Loucy (cell line): Measurements from ENCODE around the gene CACNA1B.

Experiments
- H2AFZ ChIP-seq: fragments of 200-600 bp; sonication (generic); 2 replicates; pipeline ENCODE4 v1.6.0; 2016; ENCODE audit warnings: antibody characterized with exemption, mild to moderate bottlenecking, low read length, moderate library complexity
- H3F3A ChIP-seq: fragments of 200-600 bp; 2 replicates; pipeline ENCODE4 v1.6.0; 2016; ENCODE audit warnings: antibody characterized with exemption, low read depth, mild to moderate bottlenecking
- H3K27me3 ChIP-seq: fragments of 200-600 bp; sonication (generic); 2 replicates; pipeline ENCODE4 v1.6.1; 2014; ENCODE audit warnings: low read length, mild to moderate bottlenecking; ENCODE audit not compliant: insufficient read depth, poor library complexity, severe bottlenecking
- H3K36me3 ChIP-seq: fragments of 200-600 bp; sonication (generic); 2 replicates; pipeline ENCODE4 v1.6.1; 2016; ENCODE audit warnings: low read length; ENCODE audit not compliant: insufficient read depth
- H3K4me1 ChIP-seq: fragments of 200-600 bp; sonication (generic); 2 replicates; pipeline ENCODE4 v1.5.1; 2014; ENCODE audit warnings: low read length, mild to moderate bottlenecking; ENCODE audit not compliant: insufficient read depth, poor library complexity, severe bottlenecking
- H3K4me2 ChIP-seq: fragments of 200-600 bp; sonication (generic); 2 replicates; pipeline ENCODE4 v1.6.0; 2014; ENCODE audit warnings: antibody characterized with exemption, low read length, low read depth, mild to moderate bottlenecking; ENCODE audit not compliant: poor library complexity, severe bottlenecking
- H3K4me3 ChIP-seq: fragments of 200-600 bp; sonication (generic); 2 replicates; pipeline ENCODE4 v1.5.1; 2014; ENCODE audit warnings: low read length, mild to moderate bottlenecking, mixed read lengths; ENCODE audit not compliant: poor library complexity, severe bottlenecking
- H3K79me2 ChIP-seq: fragments of 200-600 bp; sonication (generic); 2 replicates; pipeline ENCODE4 v1.6.1; 2014; ENCODE audit warnings: low read length; ENCODE audit not compliant: insufficient read depth
- H3K9ac ChIP-seq: fragments of 200-600 bp; sonication (generic); 2 replicates; pipeline ENCODE4 v1.6.0; 2014; ENCODE audit warnings: mild to moderate bottlenecking, low read depth, low read length, moderate library complexity; ENCODE audit not compliant: poor library complexity, severe bottlenecking
- H3K9me2 ChIP-seq: fragments of 200-600 bp; sonication (generic); replicated peaks from 2 replicates; pipeline ENCODE4 v1.6.1; 2016; ENCODE audit warnings: low read depth, low read length, mixed read lengths
- H3K9me3 ChIP-seq: fragments of 200-600 bp; sonication (generic); 2 replicates; pipeline ENCODE4 v1.6.1; 2014; ENCODE audit warnings: mild to moderate bottlenecking, antibody characterized with exemption, low read length, low read depth; ENCODE audit not compliant: insufficient read depth
- H4K20me1 ChIP-seq: fragments of 200-600 bp; sonication (generic); 2 replicates; pipeline ENCODE4 v1.6.0; 2014; ENCODE audit warnings: antibody characterized with exemption, low read length, mild to moderate bottlenecking; ENCODE audit not compliant: insufficient read depth, poor library complexity, severe bottlenecking
- EZH2phosphoT487 ChIP-seq: fragments of 200-600 bp; IDR thresholded peaks from 2 replicates; pipeline ENCODE4 v1.6.1; 2018; ENCODE audit warnings: antibody characterized with exemption, mild to moderate bottlenecking, moderate library complexity, borderline replicate concordance
- TF ChIP-seq, protein P1 (sequence below): fragments of 200-600 bp; sonication (generic); conservative IDR thresholded peaks from 2 replicates; pipeline ENCODE4 v1.5.1; 2014; ENCODE audit warnings: mild to moderate bottlenecking, antibody characterized with exemption, low read length

CACNA1B gene

GRCh38 chr9:137924761-137925369, 47.3 kb downstream of the CACNA1B start:
- no peaks in the 10 kb centered on the region for H3F3A ChIP-seq
- no peaks in the 10 kb centered on the region for H3K79me2 ChIP-seq
- H3K9me2 ChIP-seq: no peaks in the 10 kb centered on the region
- H4K20me1 ChIP-seq: no peaks in the 10 kb centered on the region
- no peak overlapping the region for H3K4me2 ChIP-seq
- no peak overlapping the region for H3K4me3 ChIP-seq
- H3K27me3 ChIP-seq: no peaks in the 10 kb centered on the region
- no peak for TF ChIP-seq EZH2phosphoT487
- TF ChIP-seq, protein P1, sequence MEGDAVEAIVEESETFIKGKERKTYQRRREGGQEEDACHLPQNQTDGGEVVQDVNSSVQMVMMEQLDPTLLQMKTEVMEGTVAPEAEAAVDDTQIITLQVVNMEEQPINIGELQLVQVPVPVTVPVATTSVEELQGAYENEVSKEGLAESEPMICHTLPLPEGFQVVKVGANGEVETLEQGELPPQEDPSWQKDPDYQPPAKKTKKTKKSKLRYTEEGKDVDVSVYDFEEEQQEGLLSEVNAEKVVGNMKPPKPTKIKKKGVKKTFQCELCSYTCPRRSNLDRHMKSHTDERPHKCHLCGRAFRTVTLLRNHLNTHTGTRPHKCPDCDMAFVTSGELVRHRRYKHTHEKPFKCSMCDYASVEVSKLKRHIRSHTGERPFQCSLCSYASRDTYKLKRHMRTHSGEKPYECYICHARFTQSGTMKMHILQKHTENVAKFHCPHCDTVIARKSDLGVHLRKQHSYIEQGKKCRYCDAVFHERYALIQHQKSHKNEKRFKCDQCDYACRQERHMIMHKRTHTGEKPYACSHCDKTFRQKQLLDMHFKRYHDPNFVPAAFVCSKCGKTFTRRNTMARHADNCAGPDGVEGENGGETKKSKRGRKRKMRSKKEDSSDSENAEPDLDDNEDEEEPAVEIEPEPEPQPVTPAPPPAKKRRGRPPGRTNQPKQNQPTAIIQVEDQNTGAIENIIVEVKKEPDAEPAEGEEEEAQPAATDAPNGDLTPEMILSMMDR: no peak
- no peaks in the 10 kb centered on the region for H3K4me1 ChIP-seq
- peaks cover 24% of the 10 kb centered on the region; the same call in 1 of the 2 replicates for H3K9me3 ChIP-seq
- no peaks in the 10 kb centered on the region for H3K36me3 ChIP-seq
- no peak overlapping the region for H3K9ac ChIP-seq
- H2AFZ ChIP-seq: no peak overlapping the region

GRCh38 chr9:137943655-137944054, 66.1 kb downstream of the CACNA1B start:
- H3K36me3 ChIP-seq: no peaks in the 10 kb centered on the region
- TF ChIP-seq EZH2phosphoT487: no peak
- TF ChIP-seq, protein P1: no peak

DNA sequence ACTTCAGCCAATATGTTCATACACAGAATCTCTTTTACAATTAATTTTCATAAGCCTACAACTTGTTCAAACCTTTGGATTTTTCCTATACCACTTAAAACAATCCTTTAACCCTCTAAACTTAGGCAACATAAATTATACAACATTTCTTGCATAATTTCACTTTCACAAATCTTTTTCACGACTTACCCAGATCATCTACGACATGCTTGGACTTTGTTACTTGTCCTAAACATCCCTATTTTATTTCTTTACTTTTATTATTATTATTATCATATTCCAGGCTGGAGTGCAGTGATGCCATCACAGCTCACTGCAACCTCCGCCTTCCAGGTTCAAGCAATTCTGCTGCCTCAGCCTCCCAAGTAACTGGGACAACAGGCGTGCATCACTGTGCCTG, 68.0 kb downstream of the CACNA1B start:
- Histone ChIP-seq H3K9ac (no peak overlapping the region), H3F3A (no peaks in the 10 kb centered on the region), H3K9me2 (no peaks in the 10 kb centered on the region), H3K79me2 (no peaks in the 10 kb centered on the region), H4K20me1 (no peaks in the 10 kb centered on the region), H3K36me3 (no peaks in the 10 kb centered on the region), H3K4me2 (no peak overlapping the region), H2AFZ (no peak overlapping the region), H3K4me3 (no peak overlapping the region), H3K27me3 (no peaks in the 10 kb centered on the region), H3K4me1 (no peaks in the 10 kb centered on the region), H3K9me3 (peaks cover 32% of the 10 kb centered on the region; the same call in 1 of the 2 replicates)
- TF ChIP-seq, protein P1: no peak
- TF ChIP-seq EZH2phosphoT487: no peak

More at GRCh38 chr9:137943655-137944054, 66.1 kb downstream of the CACNA1B start:
- no peak overlapping the region for H2AFZ ChIP-seq
- H3K9ac ChIP-seq: no peak overlapping the region
- H3K9me2 ChIP-seq: no peaks in the 10 kb centered on the region
- H3K27me3 ChIP-seq: no peaks in the 10 kb centered on the region
- H3F3A ChIP-seq: no peaks in the 10 kb centered on the region
- no peak overlapping the region for H3K4me3 ChIP-seq
- H3K9me3 ChIP-seq: peaks cover 21% of the 10 kb centered on the region; the same call in 1 of the 2 replicates
- no peak overlapping the region for H3K4me2 ChIP-seq
- no peaks in the 10 kb centered on the region for H4K20me1 ChIP-seq
- no peaks in the 10 kb centered on the region for H3K79me2 ChIP-seq
- H3K4me1 ChIP-seq: no peaks in the 10 kb centered on the region
